Measurements from ENCODE around the gene MPC1.

- TF ChIP-seq EZH2 (IDR thresholded peaks at IDR 0.05; ENCODE audit: borderline replicate concordance, low read length), result no peak
- TF ChIP-seq, protein P1, sequence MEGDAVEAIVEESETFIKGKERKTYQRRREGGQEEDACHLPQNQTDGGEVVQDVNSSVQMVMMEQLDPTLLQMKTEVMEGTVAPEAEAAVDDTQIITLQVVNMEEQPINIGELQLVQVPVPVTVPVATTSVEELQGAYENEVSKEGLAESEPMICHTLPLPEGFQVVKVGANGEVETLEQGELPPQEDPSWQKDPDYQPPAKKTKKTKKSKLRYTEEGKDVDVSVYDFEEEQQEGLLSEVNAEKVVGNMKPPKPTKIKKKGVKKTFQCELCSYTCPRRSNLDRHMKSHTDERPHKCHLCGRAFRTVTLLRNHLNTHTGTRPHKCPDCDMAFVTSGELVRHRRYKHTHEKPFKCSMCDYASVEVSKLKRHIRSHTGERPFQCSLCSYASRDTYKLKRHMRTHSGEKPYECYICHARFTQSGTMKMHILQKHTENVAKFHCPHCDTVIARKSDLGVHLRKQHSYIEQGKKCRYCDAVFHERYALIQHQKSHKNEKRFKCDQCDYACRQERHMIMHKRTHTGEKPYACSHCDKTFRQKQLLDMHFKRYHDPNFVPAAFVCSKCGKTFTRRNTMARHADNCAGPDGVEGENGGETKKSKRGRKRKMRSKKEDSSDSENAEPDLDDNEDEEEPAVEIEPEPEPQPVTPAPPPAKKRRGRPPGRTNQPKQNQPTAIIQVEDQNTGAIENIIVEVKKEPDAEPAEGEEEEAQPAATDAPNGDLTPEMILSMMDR (IDR thresholded peaks at IDR 0.05; ENCODE audit: low read length), result no peak
Measured at GRCh38 chr6:166354965-166355364, 27.8 kb downstream of the MPC1 start.

Data from OCI-LY1 (cell line).